ENCODE data around the gene CCL13. TPM values are rescaled to one million over a fixed set of nuclear protein-coding genes. Genes with fewer than 3 reads are reported as not detected.

CCL13 gene
- polyA plus RNA-seq, 3 donors = not detected

DNA sequence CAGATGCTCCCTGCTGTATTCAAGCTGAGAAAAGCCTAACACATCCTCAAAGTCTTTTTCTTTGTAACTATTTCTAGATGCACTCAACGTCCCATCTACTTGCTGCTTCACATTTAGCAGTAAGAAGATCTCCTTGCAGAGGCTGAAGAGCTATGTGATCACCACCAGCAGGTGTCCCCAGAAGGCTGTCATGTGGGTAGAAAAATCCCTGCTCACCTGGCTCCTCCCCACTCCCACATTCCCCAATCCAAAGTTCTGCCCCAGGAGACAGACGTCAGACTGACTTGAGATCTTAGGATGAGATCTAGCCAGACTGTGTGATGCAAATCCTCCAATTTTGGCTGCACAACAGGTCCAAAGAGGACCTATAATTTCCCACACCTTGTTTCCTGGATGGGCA, 1.1 kb downstream of the CCL13 start:
- no peaks in the 10 kb centered on the region for H3K36me3 ChIP-seq (replicated peaks in 1 of 2; ENCODE audit: control insufficient read depth in 1 of 2, insufficient read depth in 2 of 2, low read length in 2 of 2)
- no peak overlapping the region for H3K4me3 ChIP-seq (replicated peaks in 1 of 3; ENCODE audit: low read depth in 2 of 3, low read length in 3 of 3)
- TF ChIP-seq, protein P1, sequence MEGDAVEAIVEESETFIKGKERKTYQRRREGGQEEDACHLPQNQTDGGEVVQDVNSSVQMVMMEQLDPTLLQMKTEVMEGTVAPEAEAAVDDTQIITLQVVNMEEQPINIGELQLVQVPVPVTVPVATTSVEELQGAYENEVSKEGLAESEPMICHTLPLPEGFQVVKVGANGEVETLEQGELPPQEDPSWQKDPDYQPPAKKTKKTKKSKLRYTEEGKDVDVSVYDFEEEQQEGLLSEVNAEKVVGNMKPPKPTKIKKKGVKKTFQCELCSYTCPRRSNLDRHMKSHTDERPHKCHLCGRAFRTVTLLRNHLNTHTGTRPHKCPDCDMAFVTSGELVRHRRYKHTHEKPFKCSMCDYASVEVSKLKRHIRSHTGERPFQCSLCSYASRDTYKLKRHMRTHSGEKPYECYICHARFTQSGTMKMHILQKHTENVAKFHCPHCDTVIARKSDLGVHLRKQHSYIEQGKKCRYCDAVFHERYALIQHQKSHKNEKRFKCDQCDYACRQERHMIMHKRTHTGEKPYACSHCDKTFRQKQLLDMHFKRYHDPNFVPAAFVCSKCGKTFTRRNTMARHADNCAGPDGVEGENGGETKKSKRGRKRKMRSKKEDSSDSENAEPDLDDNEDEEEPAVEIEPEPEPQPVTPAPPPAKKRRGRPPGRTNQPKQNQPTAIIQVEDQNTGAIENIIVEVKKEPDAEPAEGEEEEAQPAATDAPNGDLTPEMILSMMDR (IDR thresholded peaks at IDR 0.05) = no peak
- H3K4me2 ChIP-seq (replicated peaks; ENCODE audit: extremely low read depth, low read length, poor library complexity, severe bottlenecking) = no peak overlapping the region
- intact Hi-C loops (cut with micrococcal nuclease) = loop anchor here in 1 of 2 donors (5.0 kb wide), 1 partner anchor 35 kb away; no protein-coding TSS in a partner anchor
- H3K27ac ChIP-seq (ENCODE audit: low read depth in 1 of 2, low read length in 2 of 2) = no peak overlapping the region
- peaks cover 16% of the 10 kb centered on the region for H3K4me1 Mint-ChIP-seq
- H2AFZ ChIP-seq (ENCODE audit: insufficient read depth, low read depth, low read length, poor library complexity, severe bottlenecking) = no peak overlapping the region
- peaks cover 5 to 12% of the 10 kb centered on the region in 2 donors for H3K4me1 ChIP-seq (ENCODE audit: control insufficient read depth in 1 of 2, insufficient read depth in 2 of 2, low read length in 2 of 2)
- no peaks in the 10 kb centered on the region for H3K9me3 ChIP-seq (replicated peaks in 1 of 2; ENCODE audit: control insufficient read depth in 1 of 2, insufficient read depth in 1 of 2, low read length in 2 of 2)
- H3K27me3 ChIP-seq (ENCODE audit: control insufficient read depth in 2 of 2, insufficient read depth in 2 of 2, low read length in 2 of 2) = no peaks in the 10 kb centered on the region
- no peak overlapping the region for H3K4me3 Mint-ChIP-seq
- peaks cover 1 to 4% (median 2%) of the 10 kb centered on the region in 3 donors for H3K27me3 Mint-ChIP-seq (ENCODE audit: low read depth in 3 of 3)
- no peaks in the 10 kb centered on the region for H4K20me1 ChIP-seq (ENCODE audit: insufficient read depth, low read length)
- peaks cover 0 to 5% (median 3%) of the 10 kb centered on the region in 7 donors for H3K9me3 Mint-ChIP-seq
- H3K79me2 ChIP-seq (ENCODE audit: insufficient read depth, low read length) = no peaks in the 10 kb centered on the region
- H3K9ac ChIP-seq (ENCODE audit: insufficient read depth, low read length, poor library complexity, severe bottlenecking) = no peak overlapping the region
- WGBS (ENCODE audit: insufficient coverage) = 100% methylated on average over 1 of the region's 2 CpGs
- DNase-seq = no peak
- no peak overlapping the region for H3K27ac Mint-ChIP-seq
- H3K36me3 Mint-ChIP-seq = peaks cover 0 to 2% of the 10 kb centered on the region in 2 donors

DNA sequence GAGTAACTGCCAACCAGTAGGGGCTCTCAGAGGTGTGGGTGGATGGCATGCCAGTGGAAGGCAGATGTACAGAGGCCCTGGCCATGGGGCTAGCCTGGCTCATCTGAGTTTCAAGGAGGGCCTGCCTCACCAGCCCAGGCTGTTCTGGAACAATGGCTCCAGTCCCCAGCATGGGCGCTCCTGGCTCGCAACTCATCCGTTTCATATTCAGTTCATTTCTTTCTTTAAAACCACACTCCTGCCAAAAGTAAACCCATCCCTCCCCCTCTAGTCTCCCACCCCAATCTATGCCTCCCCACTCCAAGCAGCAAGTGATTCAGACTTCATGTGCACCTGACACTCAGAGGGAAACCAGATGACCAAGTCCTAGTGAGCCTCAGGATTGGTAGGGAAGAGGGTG, 2.4 kb downstream of the CCL13 start:
- Mint-ChIP-seq H3K4me1 (peaks cover 27% of the 10 kb centered on the region), H3K4me3 (no peak overlapping the region), H3K27ac (no peak overlapping the region), H3K27me3 (ENCODE audit: low read depth in 3 of 3) (peaks cover 1 to 4% (median 2%) of the 10 kb centered on the region in 3 donors), H3K36me3 (peaks cover 0 to 2% of the 10 kb centered on the region in 2 donors), H3K9me3 (peaks cover 0 to 5% (median 3%) of the 10 kb centered on the region in 7 donors)
- Histone ChIP-seq H3K27ac (ENCODE audit: low read depth in 1 of 2, low read length in 2 of 2) (no peak overlapping the region), H3K4me2 (replicated peaks; ENCODE audit: extremely low read depth, low read length, poor library complexity, severe bottlenecking) (no peak overlapping the region), H4K20me1 (ENCODE audit: insufficient read depth, low read length) (no peaks in the 10 kb centered on the region), H3K4me1 (ENCODE audit: control insufficient read depth in 1 of 2, insufficient read depth in 2 of 2, low read length in 2 of 2) (peaks cover 10 to 21% of the 10 kb centered on the region in 2 donors), H3K9ac (ENCODE audit: insufficient read depth, low read length, poor library complexity, severe bottlenecking) (no peak overlapping the region), H3K4me3 (replicated peaks in 1 of 3; ENCODE audit: low read depth in 2 of 3, low read length in 3 of 3) (no peak overlapping the region), H2AFZ (ENCODE audit: insufficient read depth, low read depth, low read length, poor library complexity, severe bottlenecking) (no peak overlapping the region), H3K9me3 (replicated peaks in 1 of 2; ENCODE audit: control insufficient read depth in 1 of 2, insufficient read depth in 1 of 2, low read length in 2 of 2) (no peaks in the 10 kb centered on the region), H3K27me3 (ENCODE audit: control insufficient read depth in 2 of 2, insufficient read depth in 2 of 2, low read length in 2 of 2) (no peaks in the 10 kb centered on the region), H3K36me3 (replicated peaks in 1 of 2; ENCODE audit: control insufficient read depth in 1 of 2, insufficient read depth in 2 of 2, low read length in 2 of 2) (no peaks in the 10 kb centered on the region), H3K79me2 (ENCODE audit: insufficient read depth, low read length) (no peaks in the 10 kb centered on the region)
- intact Hi-C loops (cut with micrococcal nuclease) = loop anchor here in 1 of 2 donors (5.0 kb wide), 1 partner anchor 36 kb away; no protein-coding TSS in a partner anchor
- DNase-seq = no peak
- 100% methylated on average over 1 of the region's 3 CpGs for WGBS (ENCODE audit: insufficient coverage)
- TF ChIP-seq, protein P1 (IDR thresholded peaks at IDR 0.05) = no peak

All from CD14-positive monocyte (primary cell).